22Rv1 (cell line): ENCODE results near the gene IER5.

Source experiments
- CTCF ChIP-seq: fragments of 450-650 bp; IDR thresholded peaks from 2 replicates; pipeline ENCODE4 v1.5.1; 2017; ENCODE audit warnings: mild to moderate bottlenecking
- ZFX ChIP-seq: fragments of 450-650 bp; IDR thresholded peaks from 2 replicates; pipeline ENCODE4 v1.6.1; 2017; ENCODE audit warnings: antibody characterized with exemption, borderline replicate concordance

GRCh38 chr1:181137217-181137743 is 48.8 kb downstream of the IER5 start:
- TF ChIP-seq CTCF: no peak
- TF ChIP-seq ZFX: no peak
